Mucosa of rectum (tissue), 2 donors: Measurements from ENCODE around the gene P2RY14.

ENCODE experiments used
- H3K27ac ChIP-seq, 2 donors: one replicate each; pipeline ENCODE4 v1.7.0; 2013; ENCODE audit warnings: inconsistent platforms in 2 of 2, low read depth in 2 of 2, low read length in 2 of 2
- H3K27me3 ChIP-seq, 2 donors: one replicate each; pipeline ENCODE4 v1.7.0; 2013; ENCODE audit warnings: low read length in 2 of 2; ENCODE audit not compliant: control insufficient read depth in 2 of 2, insufficient read depth in 2 of 2
- H3K36me3 ChIP-seq, 2 donors: one replicate each; pipeline ENCODE4 v1.7.0; 2013; ENCODE audit warnings: low read length in 2 of 2; ENCODE audit not compliant: control insufficient read depth in 2 of 2, insufficient read depth in 2 of 2
- H3K4me1 ChIP-seq, 2 donors: one replicate each; pipeline ENCODE4 v1.7.0; 2013; ENCODE audit warnings: low read length in 2 of 2, mild to moderate bottlenecking in 1 of 2; ENCODE audit not compliant: control insufficient read depth in 2 of 2, insufficient read depth in 2 of 2
- H3K4me3 ChIP-seq, 2 donors: one replicate each; pipeline ENCODE4 v1.7.0; 2013; ENCODE audit warnings: low read length in 2 of 2
- H3K9ac ChIP-seq, 2 donors: one replicate each; pipeline ENCODE4 v1.7.0; 2013; ENCODE audit warnings: low read length in 2 of 2, low read depth in 1 of 2, mild to moderate bottlenecking in 1 of 2
- H3K9me3 ChIP-seq, 2 donors: one replicate each; pipeline ENCODE4 v1.7.0; 2013; ENCODE audit warnings: low read length in 2 of 2; ENCODE audit not compliant: control insufficient read depth in 2 of 2
- donor health status: healthy.
- donor health status: Normal muscosa, but diverticular disease.

Gene P2RY14

DNA sequence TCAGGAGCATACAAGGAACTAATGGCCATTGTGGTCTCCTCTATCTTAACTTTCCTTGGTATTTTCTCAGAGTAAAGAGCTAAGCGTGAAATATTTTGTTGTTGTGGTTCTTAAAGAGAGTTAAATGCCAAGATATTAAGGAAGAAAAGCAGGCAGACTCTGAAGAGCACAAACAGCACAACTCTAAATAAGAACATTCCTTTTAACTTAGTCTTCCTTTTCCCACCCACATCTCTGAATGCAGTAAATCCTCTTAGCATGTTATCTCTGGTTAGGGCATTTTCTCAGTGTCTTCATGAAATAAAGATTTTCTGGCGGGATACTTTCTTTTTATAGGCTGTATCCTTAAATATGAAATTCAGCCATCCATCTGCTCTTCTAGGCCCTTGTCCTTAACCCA is 36.8 kb upstream of the P2RY14 start:
- no peaks in the 10 kb centered on the region for H3K4me1 ChIP-seq

DNA sequence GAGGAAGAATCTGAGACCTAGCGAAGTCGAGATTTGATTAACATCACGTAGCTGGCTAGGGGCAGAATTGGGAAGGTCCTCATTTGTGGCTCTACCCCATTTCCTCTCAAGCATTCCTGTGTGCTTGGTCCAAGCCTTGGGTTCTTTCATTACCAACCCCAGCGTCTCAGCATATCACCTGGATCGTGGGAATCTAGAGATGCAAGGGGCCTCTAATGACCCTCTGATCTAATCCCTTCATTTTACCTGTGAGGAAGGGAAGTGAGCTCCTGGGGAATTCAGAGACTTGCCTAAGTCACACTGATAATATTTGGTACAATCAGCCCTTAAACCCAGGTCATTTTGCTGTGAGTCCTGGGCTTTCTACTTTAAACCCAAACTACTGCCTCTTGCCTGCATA is 36.3 kb upstream of the P2RY14 start:
- Histone ChIP-seq H3K4me1 (no peaks in the 10 kb centered on the region), H3K9me3 (no peaks in the 10 kb centered on the region), H3K27ac (no peak overlapping the region), H3K27me3 (no peaks in the 10 kb centered on the region), H3K9ac (no peak overlapping the region), H3K36me3 (no peaks in the 10 kb centered on the region), H3K4me3 (no peak overlapping the region)

More for the DNA sequence above, 36.8 kb upstream of the P2RY14 start:
- Histone ChIP-seq H3K36me3 (no peaks in the 10 kb centered on the region), H3K27ac (no peak overlapping the region), H3K9ac (no peak overlapping the region), H3K9me3 (no peaks in the 10 kb centered on the region), H3K27me3 (no peaks in the 10 kb centered on the region), H3K4me3 (no peak overlapping the region)

DNA sequence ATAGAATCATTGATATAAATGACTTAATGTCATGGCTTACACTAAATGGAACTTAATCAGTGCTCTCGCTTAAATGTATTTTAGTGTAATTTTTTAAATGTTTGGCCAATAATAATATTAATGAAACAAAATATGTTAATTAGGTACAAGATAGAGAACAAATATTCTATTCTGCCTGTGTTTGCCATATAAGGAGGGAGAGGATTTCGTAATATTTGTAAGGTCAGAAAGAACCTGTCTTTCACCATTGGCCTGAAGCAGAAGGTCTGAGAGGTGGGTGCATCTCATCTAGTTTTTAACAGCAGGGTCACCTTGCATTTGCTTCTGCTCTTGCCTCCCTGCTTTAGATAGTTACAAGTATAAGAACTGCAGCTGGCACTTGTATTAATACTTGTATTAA is 35.8 kb upstream of the P2RY14 start:
- H3K27ac ChIP-seq, result no peak overlapping the region

DNA sequence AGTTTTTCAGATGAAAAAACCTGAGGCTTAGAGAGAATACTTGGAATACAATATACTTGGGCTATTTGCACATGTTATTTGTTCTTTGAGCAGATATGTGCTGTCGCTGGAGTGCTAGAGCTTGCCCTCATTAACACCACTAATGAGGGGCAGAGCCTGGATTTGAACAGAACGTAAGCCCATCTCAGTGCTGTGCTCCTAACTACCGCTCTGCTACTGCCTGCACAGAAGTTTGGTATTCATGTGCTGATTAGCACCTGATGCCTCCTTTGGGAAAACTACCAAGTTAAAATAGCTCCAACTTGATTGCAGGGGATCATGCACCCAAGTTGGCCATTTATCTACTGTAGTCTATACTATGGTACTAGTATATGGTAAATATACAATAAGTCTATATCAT is 34.6 kb upstream of the P2RY14 start:
- H3K27me3 ChIP-seq, result no peaks in the 10 kb centered on the region
- H3K9me3 ChIP-seq, result no peaks in the 10 kb centered on the region
- no peaks in the 10 kb centered on the region for H3K36me3 ChIP-seq
- H3K27ac ChIP-seq, result no peak overlapping the region
- H3K9ac ChIP-seq, result no peak overlapping the region
- H3K4me1 ChIP-seq, result no peaks in the 10 kb centered on the region
- no peak overlapping the region for H3K4me3 ChIP-seq

More for the DNA sequence above, 35.8 kb upstream of the P2RY14 start:
- Histone ChIP-seq H3K27me3 (no peaks in the 10 kb centered on the region), H3K9me3 (no peaks in the 10 kb centered on the region), H3K36me3 (no peaks in the 10 kb centered on the region), H3K4me3 (no peak overlapping the region), H3K4me1 (no peaks in the 10 kb centered on the region), H3K9ac (no peak overlapping the region)

DNA sequence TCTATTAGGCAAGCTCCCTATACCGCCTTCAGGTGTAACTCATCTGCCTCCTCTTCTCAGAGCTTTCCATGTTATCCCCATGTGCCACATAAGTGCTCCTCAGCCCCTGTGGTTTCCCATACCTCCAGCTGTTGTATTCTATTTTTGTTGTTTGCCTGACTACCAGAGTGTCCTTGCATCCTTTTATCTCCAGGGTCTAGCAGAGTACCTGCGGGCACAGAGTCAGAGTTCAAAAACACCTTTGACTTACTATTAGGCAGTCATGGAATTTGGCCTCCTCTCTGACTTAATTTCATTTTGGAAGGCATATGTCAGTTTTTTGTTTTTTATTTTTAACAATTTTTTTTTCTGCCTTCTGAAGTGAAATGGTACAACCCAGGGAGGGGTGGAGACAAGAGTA is 31.2 kb upstream of the P2RY14 start:
- Histone ChIP-seq H3K27ac (no peak overlapping the region), H3K4me1 (no peaks in the 10 kb centered on the region), H3K9me3 (no peaks in the 10 kb centered on the region), H3K9ac (no peak overlapping the region), H3K4me3 (no peak overlapping the region), H3K36me3 (no peaks in the 10 kb centered on the region), H3K27me3 (no peaks in the 10 kb centered on the region)

DNA sequence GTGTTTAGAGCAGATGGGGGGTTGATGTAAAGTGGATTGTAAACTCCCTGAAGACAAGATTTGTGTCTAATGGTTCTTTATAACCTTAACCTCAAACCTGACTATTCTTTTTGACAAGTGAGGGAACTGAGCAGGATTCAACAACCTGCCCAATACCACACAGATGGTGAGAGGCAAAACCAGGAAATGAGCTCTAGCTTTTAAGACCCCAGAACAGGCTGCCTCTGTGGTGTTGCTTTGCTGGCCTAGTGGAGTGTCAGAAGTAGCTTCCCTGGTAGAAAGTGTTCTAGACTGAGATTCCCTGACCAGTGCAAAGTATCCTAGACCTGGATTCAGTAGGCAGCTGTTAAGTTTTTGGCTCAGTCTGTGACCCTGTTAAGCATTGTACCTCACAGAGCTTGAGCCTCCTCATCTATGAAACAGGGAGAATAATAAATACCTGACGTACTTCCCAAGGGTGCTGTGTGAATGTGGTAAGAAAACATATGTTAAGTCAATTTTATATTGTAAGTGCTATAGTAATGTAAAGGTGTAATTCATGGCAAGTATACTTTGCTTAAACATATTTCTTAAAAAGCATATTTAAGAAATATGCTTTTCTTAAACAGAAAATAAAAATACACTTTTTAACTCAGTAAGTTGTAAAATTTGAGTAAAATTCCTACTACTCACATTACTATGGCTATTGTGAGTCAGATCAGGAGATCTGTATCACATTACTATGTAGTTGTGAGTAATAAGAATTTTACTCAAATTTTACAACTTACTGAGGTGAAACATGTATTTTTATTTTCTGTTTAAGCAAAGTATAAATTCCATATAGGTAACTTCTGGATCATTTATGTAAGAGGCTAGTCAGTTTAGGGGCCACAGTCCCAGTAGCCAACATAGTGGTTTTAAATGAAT is 29.5 kb upstream of the P2RY14 start:
- no peak overlapping the region for H3K4me3 ChIP-seq
- H3K27me3 ChIP-seq, result no peaks in the 10 kb centered on the region
- H3K27ac ChIP-seq, result no peak overlapping the region
- H3K9ac ChIP-seq, result no peak overlapping the region
- no peaks in the 10 kb centered on the region for H3K36me3 ChIP-seq
- no peaks in the 10 kb centered on the region for H3K4me1 ChIP-seq
- no peaks in the 10 kb centered on the region for H3K9me3 ChIP-seq

DNA sequence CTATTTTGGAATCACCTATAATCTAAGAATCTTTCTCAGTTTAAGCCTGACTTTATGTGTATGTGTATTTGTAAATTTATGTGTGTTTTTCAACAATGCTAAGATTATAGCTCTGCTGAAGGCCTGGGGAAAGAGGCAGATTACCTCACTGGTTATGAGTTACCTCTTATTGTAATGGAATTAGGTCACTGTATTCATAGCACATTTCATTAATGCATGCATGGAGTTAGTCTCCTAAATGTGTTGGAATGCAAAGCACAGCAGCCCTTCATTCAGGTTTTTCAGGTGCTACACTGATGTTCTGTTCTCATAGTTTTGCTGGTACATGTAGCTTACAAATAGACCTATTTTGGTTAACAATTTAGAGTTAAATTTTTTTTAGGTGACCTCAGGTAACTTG is 28.8 kb upstream of the P2RY14 start:
- H3K36me3 ChIP-seq, result no peaks in the 10 kb centered on the region
- H3K4me3 ChIP-seq, result no peak overlapping the region
- H3K27ac ChIP-seq, result no peak overlapping the region
- H3K4me1 ChIP-seq, result no peaks in the 10 kb centered on the region
- H3K27me3 ChIP-seq, result no peaks in the 10 kb centered on the region
- H3K9ac ChIP-seq, result no peak overlapping the region
- H3K9me3 ChIP-seq, result no peaks in the 10 kb centered on the region

DNA sequence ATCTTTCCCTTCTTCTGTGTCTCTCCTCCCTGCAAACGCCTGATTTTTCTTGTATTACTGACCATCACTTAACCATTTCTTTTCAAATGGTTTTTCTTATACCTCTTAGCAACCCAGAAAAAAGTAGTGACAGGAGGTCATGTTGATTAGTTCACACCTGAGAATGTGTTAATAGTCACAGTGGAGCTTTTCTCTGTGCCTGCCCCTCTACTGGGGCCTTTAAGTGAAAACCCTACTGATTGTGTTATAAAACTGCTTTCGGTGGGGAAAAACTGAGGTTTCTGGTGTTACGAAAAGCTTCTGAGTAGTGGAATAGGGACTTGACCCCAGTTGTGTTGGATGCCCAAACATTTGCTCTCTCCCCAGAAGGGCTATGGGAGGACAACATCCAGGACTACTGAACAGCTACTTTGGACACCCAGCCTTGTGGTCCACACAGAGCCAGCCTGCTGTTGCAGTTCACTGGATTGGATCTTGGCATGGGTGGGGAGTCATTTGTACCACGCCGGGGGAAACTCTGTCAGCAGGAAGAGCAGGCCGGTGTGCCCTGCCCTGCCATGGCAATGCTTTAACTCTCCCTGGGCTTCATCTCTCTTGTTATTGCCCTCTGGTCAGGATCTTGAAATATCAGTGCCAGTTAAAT is 27.9 kb upstream of the P2RY14 start:
- Histone ChIP-seq H3K4me1 (no peaks in the 10 kb centered on the region), H3K9ac (no peak overlapping the region), H3K27ac (no peak overlapping the region), H3K27me3 (no peaks in the 10 kb centered on the region), H3K4me3 (no peak overlapping the region), H3K36me3 (no peaks in the 10 kb centered on the region), H3K9me3 (no peaks in the 10 kb centered on the region)

DNA sequence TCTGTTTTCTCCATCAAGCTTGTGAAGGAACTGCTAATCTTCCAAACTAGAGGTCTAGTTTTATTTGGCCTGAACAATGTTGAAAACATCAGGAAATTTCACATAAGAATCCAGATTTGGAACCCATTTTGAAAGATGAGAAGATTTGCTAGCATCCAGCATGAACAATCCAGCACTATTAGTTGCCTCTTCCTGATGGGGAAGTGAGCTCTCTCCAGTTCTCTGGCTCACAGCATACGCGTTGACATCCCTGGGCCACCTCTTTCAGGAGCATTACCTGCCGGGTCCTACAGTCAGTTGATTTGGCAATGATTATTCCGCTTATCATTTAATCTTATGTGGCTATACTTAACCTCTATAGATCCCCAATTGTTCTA is 27.4 kb upstream of the P2RY14 start:
- Histone ChIP-seq H3K4me3 (no peak overlapping the region), H3K4me1 (no peaks in the 10 kb centered on the region), H3K27me3 (no peaks in the 10 kb centered on the region), H3K9me3 (no peaks in the 10 kb centered on the region), H3K27ac (no peak overlapping the region), H3K36me3 (no peaks in the 10 kb centered on the region), H3K9ac (no peak overlapping the region)

DNA sequence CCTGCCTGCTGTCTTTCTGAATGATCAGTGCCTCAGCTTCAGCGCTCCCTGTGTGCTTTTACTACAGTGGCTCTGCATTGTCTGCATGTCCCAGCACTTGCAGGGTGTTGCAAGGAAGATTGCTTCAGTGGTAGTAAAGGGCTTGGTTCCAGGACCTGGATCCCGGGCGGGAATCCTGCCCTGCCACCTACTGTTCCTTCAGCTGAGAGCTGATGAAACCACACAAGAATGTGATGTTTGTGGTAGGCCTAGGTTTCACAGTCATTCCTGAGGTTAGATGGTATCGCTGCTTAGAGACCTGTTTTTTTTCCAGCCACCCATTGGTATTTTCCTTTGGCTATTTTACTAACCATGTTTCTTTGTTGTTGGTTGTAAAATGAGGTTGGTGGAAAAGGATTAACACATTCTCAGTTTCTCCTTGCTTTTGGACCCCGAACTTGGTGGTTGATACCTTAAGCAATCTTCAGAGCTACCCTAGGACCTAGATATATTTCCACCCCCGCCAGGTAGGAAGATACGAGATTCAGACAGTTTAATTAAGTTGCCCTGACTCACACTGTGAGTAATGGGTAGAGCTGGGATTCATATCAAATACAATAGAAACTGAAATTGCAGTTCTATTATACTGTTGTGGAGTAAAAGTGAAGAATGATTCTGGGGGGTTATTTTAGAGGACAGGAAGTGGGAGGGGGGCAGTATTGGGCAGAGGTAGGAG is 26.9 kb upstream of the P2RY14 start:
- Histone ChIP-seq H3K36me3 (no peaks in the 10 kb centered on the region), H3K27me3 (no peaks in the 10 kb centered on the region), H3K9ac (no peak overlapping the region), H3K9me3 (no peaks in the 10 kb centered on the region), H3K4me3 (no peak overlapping the region), H3K4me1 (no peaks in the 10 kb centered on the region), H3K27ac (no peak overlapping the region)
